Tibial nerve (tissue), 4 donors: ENCODE data around the gene HEPACAM2. TPM values are rescaled to one million over a fixed set of nuclear protein-coding genes. Genes with fewer than 3 reads are reported as not detected.

Source experiments
- DNase-seq, 2 donors: peaks; one replicate each; pipeline ENCODE4 v3.0.0-alpha.2; 2019; ENCODE audit warnings: low spot score in 2 of 2
- H3K27ac ChIP-seq, 4 donors: fragments of 200-600 bp; sonication (generic) in 3 of 4; one replicate each; pipeline ENCODE4 v1.5.1; 2017 to 2019; ENCODE audit warnings: mild to moderate bottlenecking in 1 of 4
- H3K27me3 ChIP-seq, 2 donors: fragments of 200-600 bp; sonication (generic) in 1 of 2; one replicate each; pipeline versions ENCODE4 v1.5.1 to v1.6.0; 2017 to 2019
- H3K36me3 ChIP-seq, 3 donors: fragments of 200-600 bp; sonication (generic); one replicate each; pipeline ENCODE4 v1.5.1; 2018 to 2019
- H3K4me1 ChIP-seq, 4 donors: fragments of 200-600 bp; sonication (generic) in 3 of 4; one replicate each; pipeline ENCODE4 v1.5.1; 2017 to 2019
- H3K4me3 ChIP-seq, 4 donors: fragments of 200-600 bp; sonication (generic) in 3 of 4; one replicate each; pipeline ENCODE4 v1.5.1; 2017 to 2019; ENCODE audit warnings: mild to moderate bottlenecking in 1 of 4, moderate library complexity in 1 of 4
- H3K9me3 ChIP-seq, 4 donors: fragments of 200-600 bp; sonication (generic) in 3 of 4; one replicate each; pipeline ENCODE4 v1.5.1; 2017 to 2019
- EP300 ChIP-seq, 2 donors: sonication (generic); formaldehyde crosslinking; IDR thresholded peaks; one replicate each; pipeline ENCODE4 v1.6.1; 2017; ENCODE audit warnings: antibody characterized with exemption in 2 of 2, mild to moderate bottlenecking in 1 of 2
- POLR2A ChIP-seq, 2 donors: fragments of 450-650 bp; IDR thresholded peaks; one replicate each; pipeline ENCODE4 v1.6.1; 2017; ENCODE audit warnings: antibody characterized with exemption in 2 of 2, mild to moderate bottlenecking in 2 of 2, moderate library complexity in 2 of 2
- WGBS, 2 donors: methylation state at CpG; one replicate each; pipeline ENCODE4 v1.1.5; 2018; 5-methylcytosine and 5-hydroxymethylcytosine counted together
- total RNA-seq, 4 donors: library from RNA; depleted of rRNA; stranded (reverse); fragments of >200 nt; gene quantifications; one replicate each; pipeline ENCODE4 v1.1.0, GENCODE V29; 2016
- TF ChIP-seq, protein P1 (sequence below), 5 experiments: fragments of 200-600 bp in 3 of 5; fragments of 450-650 bp in 2 of 5; sonication (generic) in 3 of 5; IDR thresholded peaks; one replicate each; pipeline ENCODE4 v1.5.1; 2016 to 2019; ENCODE audit warnings: antibody characterized with exemption in 5 of 5, mild to moderate bottlenecking in 3 of 5, moderate library complexity in 2 of 5

HEPACAM2 gene
- not detected for total RNA-seq

DNA sequence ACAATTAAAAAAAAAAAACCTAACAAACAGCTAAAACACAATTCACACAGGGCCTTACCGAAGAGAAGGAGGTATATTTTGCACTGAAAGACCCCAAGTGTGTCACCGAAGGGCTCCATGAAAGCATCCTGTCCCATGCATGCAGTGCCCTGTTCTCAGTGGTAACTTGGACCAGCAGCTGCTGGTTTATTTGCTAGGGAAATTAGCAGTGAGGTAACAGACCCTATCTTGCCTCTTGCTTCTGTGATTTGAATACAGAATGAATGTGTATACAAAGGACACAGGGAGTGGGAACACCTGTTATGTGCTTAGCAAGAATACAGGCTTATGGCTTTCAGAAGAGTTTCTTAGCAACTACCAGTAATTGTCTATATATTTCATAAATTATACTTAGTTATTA lies at the start of gene HEPACAM2:
HEPACAM2 (minus strand) TSS at position 160 of the 400 bp plus-strand sequence.
- no peak within 1 kb of the TSS for H3K4me3 ChIP-seq
- WGBS, 2 donors, result 57 to 61% methylated on average over 2 of the region's 2 CpGs
- DNase-seq, result no peak

DNA sequence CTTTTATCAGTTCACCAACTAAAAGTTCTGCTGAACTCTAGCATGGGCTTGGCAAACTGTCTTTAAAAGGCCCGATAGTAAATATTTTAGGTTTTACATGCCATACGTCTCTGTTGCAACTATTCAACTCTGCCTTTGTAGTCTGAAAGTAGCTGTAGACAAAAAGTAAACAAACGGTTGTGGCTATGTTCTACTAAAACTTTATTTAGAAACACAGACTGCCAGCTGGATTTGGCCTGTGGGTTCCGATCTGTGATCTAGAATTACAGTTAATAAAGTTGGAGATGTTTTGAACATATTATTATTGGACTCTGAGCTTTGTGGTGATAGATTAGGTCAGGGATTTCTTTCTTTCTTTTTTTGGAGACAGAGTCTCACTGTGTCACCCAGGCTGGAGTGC lies 39.0 kb upstream of the HEPACAM2 start:
- no peak for DNase-seq
- 83 to 84% methylated on average over 4 of the region's 4 CpGs for WGBS, 2 donors
- no peaks in the 10 kb centered on the region for H3K27me3 ChIP-seq
- H3K27ac ChIP-seq, result no peak overlapping the region
- H3K36me3 ChIP-seq, result peaks cover 0 to 30% (median 0%) of the 10 kb centered on the region in 3 donors
- H3K4me3 ChIP-seq, result no peak overlapping the region
- no peaks in the 10 kb centered on the region for H3K9me3 ChIP-seq
- no peaks in the 10 kb centered on the region for H3K4me1 ChIP-seq
- TF ChIP-seq, protein P1, sequence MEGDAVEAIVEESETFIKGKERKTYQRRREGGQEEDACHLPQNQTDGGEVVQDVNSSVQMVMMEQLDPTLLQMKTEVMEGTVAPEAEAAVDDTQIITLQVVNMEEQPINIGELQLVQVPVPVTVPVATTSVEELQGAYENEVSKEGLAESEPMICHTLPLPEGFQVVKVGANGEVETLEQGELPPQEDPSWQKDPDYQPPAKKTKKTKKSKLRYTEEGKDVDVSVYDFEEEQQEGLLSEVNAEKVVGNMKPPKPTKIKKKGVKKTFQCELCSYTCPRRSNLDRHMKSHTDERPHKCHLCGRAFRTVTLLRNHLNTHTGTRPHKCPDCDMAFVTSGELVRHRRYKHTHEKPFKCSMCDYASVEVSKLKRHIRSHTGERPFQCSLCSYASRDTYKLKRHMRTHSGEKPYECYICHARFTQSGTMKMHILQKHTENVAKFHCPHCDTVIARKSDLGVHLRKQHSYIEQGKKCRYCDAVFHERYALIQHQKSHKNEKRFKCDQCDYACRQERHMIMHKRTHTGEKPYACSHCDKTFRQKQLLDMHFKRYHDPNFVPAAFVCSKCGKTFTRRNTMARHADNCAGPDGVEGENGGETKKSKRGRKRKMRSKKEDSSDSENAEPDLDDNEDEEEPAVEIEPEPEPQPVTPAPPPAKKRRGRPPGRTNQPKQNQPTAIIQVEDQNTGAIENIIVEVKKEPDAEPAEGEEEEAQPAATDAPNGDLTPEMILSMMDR (IDR thresholded peaks at IDR 0.05), result no peak
- TF ChIP-seq POLR2A (IDR thresholded peaks at IDR 0.05) (no peak), EP300 (IDR thresholded peaks at IDR 0.05) (no peak)

More for the DNA sequence above, at the start of gene HEPACAM2:
- H3K4me1 ChIP-seq, result peaks cover 0 to 12% (median under 1%) of the 10 kb centered on the region in 4 donors
- H3K27ac ChIP-seq, result no peak within 1 kb of the TSS
- H3K9me3 ChIP-seq, result no peaks in the 10 kb centered on the region
- H3K27me3 ChIP-seq, result no peaks in the 10 kb centered on the region
- no peaks in the 10 kb centered on the region for H3K36me3 ChIP-seq
- no peak for TF ChIP-seq POLR2A (IDR thresholded peaks at IDR 0.05)
- no peak for TF ChIP-seq EP300 (IDR thresholded peaks at IDR 0.05)
- TF ChIP-seq, protein P1 (IDR thresholded peaks at IDR 0.05), result no peak

DNA sequence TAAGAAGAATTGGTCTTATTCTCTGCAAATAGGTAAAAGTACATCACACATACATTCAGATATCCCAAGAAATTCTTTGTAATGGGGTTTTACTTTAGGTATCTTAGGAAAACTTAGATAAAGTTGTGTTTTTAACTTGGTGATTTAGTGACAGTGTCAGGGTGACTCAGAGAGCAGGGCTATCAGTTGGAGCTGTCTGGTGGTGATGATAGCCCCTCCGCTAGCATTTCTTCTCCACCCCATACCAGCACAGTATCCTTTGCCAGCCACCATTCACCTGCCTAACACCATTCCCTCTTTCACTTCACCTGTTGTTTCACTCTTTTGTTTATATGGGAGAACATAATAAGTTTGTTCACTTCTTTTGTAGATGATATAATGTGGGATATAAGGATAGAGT lies 36.3 kb upstream of the HEPACAM2 start:
- H3K4me3 ChIP-seq, result no peak overlapping the region
- peaks cover 0 to 30% (median 0%) of the 10 kb centered on the region in 3 donors for H3K36me3 ChIP-seq
- no peaks in the 10 kb centered on the region for H3K27me3 ChIP-seq
- H3K27ac ChIP-seq, result no peak overlapping the region
- TF ChIP-seq EP300 (IDR thresholded peaks at IDR 0.05) (no peak), POLR2A (IDR thresholded peaks at IDR 0.05) (no peak)
- TF ChIP-seq, protein P1 (IDR thresholded peaks at IDR 0.05), result no peak
- no peaks in the 10 kb centered on the region for H3K9me3 ChIP-seq
- WGBS, 2 donors, result 89 to 96% methylated on average over 1 of the region's 1 CpG
- DNase-seq, result no peak
- no peaks in the 10 kb centered on the region for H3K4me1 ChIP-seq

DNA sequence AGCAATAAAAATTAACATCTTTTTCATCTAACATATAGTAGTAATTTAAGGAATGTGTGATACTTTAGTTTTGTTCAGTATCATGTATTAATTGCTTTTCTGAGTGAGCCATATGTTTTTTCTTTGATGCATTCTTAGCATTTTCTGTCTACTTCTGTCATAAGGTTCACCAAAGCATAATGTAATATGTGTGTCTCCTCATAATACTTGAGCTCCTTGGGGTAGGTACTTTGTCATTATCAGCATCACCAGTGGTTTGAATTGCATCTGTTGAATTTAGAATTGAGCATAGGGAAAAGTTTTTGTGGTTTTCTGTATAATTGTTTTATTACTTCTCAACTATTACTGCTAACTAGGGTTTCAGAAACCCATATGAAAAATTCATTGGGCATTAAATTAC lies 32.4 kb upstream of the HEPACAM2 start:
- Histone ChIP-seq H3K27me3 (no peaks in the 10 kb centered on the region), H3K4me3 (no peak overlapping the region), H3K9me3 (no peaks in the 10 kb centered on the region), H3K27ac (no peak overlapping the region), H3K36me3 (peaks cover 0 to 27% (median 0%) of the 10 kb centered on the region in 3 donors), H3K4me1 (no peaks in the 10 kb centered on the region)
- DNase-seq, result no peak
- no peak for TF ChIP-seq POLR2A (IDR thresholded peaks at IDR 0.05)
- TF ChIP-seq, protein P1 (IDR thresholded peaks at IDR 0.05), result no peak
- TF ChIP-seq EP300 (IDR thresholded peaks at IDR 0.05), result no peak

DNA sequence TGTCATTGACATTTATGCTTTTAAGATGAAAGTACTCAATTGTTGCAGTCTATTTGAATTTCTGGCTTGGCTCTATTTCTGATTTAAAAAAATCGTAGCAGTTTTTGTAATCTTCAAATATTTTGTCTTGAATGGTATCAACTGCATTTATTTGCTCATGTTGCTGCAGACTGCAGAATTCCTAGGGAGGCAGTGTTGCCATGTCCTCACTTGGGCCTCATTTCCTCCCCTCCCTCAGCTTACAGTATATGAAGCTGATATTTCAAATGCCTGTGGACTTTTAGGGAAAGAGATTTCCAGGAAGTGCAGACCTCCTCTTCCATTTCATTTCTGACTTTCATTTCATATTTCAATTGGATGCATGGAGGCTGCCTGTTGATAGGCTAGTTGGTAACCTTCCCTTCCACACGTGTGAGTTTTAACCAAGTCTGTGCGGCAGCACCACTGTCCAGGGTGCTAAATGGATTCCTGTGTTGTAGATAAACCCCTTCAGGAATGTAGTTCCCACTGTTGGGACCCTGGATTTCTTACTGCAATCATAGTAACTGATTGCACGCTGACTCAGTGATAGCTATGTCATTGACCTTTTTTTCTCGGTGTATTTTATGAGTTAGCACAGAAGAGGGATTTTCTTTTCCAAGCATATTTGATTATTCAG lies 23.4 kb upstream of the HEPACAM2 start:
- no peaks in the 10 kb centered on the region for H3K9me3 ChIP-seq
- TF ChIP-seq, protein P1 (IDR thresholded peaks at IDR 0.05), result no peak
- TF ChIP-seq POLR2A (IDR thresholded peaks at IDR 0.05), result no peak
- no peak for TF ChIP-seq EP300 (IDR thresholded peaks at IDR 0.05)
- H3K27me3 ChIP-seq, result no peaks in the 10 kb centered on the region
- DNase-seq, result no peak
- H3K4me3 ChIP-seq, result no peak overlapping the region
- peaks cover 0 to 10% (median 0%) of the 10 kb centered on the region in 4 donors for H3K4me1 ChIP-seq
- H3K27ac ChIP-seq, result no peak overlapping the region
- WGBS, 2 donors, result 55 to 61% methylated on average over 5 of the region's 5 CpGs
- H3K36me3 ChIP-seq, result peaks cover 0 to 5% (median 0%) of the 10 kb centered on the region in 3 donors
